Nephron (organoid): Measurements from ENCODE around the gene DOK7.

Experiments used
- H3K27ac Mint-ChIP-seq, 3 experiments: 2 replicates each; pipeline ENCODE4 v1.8.0; 2020; ENCODE audit warnings: mixed read lengths in 3 of 3, mild to moderate bottlenecking in 2 of 3, moderate library complexity in 1 of 3
- H3K27me3 Mint-ChIP-seq: 2 replicates; pipeline ENCODE4 v1.8.0; 2021; ENCODE audit warnings: low read depth, mild to moderate bottlenecking, moderate library complexity, mixed read lengths
- H3K36me3 Mint-ChIP-seq: 2 replicates; pipeline ENCODE4 v1.8.0; 2020; ENCODE audit warnings: low read depth, mixed read lengths
- H3K4me1 Mint-ChIP-seq: 2 replicates; pipeline ENCODE4 v1.8.0; 2020; ENCODE audit warnings: mixed read lengths
- H3K4me3 Mint-ChIP-seq, 3 experiments: 2 replicates each; pipeline ENCODE4 v1.8.0; 2020; ENCODE audit warnings: mild to moderate bottlenecking in 3 of 3, mixed read lengths in 3 of 3, moderate library complexity in 2 of 3
- H3K9me3 Mint-ChIP-seq: 2 replicates; pipeline ENCODE4 v1.8.0; 2020; ENCODE audit warnings: mixed read lengths
- TF ChIP-seq, protein P1 (sequence below), 3 experiments: fragments of 200-600 bp; sonication (generic); IDR thresholded peaks; one replicate each; pipeline ENCODE4 v1.5.0; 2021; ENCODE audit warnings: antibody characterized with exemption in 3 of 3; ENCODE audit not compliant: unreplicated experiment in 3 of 3

Gene DOK7

DNA sequence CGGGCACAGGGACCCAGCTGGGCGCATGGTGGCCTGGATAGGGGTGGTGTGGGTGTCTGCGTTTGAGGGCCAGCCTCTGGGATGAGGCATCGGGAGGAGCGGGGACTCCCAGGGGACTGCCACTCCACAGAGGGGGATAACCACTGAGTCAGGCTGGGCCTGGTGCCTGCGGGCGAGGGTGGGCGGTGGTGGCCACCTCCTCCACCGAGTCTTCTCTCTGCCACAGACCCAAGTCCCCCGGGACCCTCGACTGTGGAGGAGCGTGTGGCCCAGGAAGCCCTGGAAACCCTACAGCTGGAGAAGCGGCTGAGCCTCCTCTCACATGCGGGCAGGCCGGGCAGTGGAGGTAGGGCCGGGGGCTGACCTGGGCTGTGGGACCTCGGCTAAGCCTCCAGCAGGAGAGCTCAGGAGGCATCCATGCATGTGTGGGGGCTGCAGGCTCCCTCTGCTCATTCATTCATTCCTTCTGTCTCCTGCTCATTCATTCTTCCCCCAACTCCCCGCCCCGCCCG, 26.4 kb downstream of the DOK7 start:
- Mint-ChIP-seq H3K9me3 (no peaks in the 10 kb centered on the region), H3K4me3 (no peak overlapping the region), H3K27ac (no peak overlapping the region)

DNA sequence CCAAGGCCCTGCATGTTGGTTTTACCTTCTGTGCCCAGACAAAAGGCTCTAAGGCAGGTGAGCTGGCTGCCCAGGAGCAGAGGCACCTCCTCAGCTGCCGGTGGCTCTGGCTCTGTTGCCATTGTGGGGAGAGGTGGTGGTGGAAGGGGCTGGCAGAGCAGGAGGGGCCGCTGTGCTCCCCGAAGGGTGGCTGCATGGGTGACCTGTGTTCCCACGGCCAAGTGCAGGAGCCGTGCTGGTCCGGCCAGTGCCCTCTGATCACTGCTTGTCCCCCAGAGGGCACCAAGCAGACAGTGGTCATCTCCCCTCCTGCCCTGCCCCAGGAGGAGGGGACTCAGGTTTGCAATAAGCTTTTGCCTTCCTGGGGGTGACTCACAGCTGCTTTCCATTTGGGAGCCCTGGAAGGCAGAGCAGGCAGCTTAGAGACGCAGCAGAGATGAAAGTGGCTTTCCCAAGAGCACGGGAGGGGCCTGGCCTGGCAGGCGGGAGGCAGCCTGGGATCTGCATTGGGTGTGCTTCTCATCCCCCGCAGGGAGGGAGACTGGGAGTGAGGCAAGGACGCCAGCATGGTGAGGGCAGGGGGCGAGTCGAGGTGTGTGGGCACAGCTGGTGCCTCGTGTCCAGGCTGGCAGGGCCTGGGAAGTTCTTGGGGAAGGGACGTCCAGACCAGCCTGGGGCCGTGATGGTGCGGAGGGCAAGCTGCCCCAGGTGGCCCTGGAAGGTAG, 28.7 kb downstream of the DOK7 start:
- Mint-ChIP-seq H3K4me3 (no peak overlapping the region), H3K27ac (no peak overlapping the region), H3K4me1 (peaks cover 9% of the 10 kb centered on the region), H3K27me3 (peaks cover 36% of the 10 kb centered on the region), H3K9me3 (no peaks in the 10 kb centered on the region), H3K36me3 (no peaks in the 10 kb centered on the region)
- TF ChIP-seq, protein P1, sequence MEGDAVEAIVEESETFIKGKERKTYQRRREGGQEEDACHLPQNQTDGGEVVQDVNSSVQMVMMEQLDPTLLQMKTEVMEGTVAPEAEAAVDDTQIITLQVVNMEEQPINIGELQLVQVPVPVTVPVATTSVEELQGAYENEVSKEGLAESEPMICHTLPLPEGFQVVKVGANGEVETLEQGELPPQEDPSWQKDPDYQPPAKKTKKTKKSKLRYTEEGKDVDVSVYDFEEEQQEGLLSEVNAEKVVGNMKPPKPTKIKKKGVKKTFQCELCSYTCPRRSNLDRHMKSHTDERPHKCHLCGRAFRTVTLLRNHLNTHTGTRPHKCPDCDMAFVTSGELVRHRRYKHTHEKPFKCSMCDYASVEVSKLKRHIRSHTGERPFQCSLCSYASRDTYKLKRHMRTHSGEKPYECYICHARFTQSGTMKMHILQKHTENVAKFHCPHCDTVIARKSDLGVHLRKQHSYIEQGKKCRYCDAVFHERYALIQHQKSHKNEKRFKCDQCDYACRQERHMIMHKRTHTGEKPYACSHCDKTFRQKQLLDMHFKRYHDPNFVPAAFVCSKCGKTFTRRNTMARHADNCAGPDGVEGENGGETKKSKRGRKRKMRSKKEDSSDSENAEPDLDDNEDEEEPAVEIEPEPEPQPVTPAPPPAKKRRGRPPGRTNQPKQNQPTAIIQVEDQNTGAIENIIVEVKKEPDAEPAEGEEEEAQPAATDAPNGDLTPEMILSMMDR (IDR thresholded peaks at IDR 0.05; ENCODE audit: unreplicated experiment in 3 of 3) = no peak

More for the DNA sequence above, 26.4 kb downstream of the DOK7 start:
- TF ChIP-seq, protein P1 (IDR thresholded peaks at IDR 0.05; ENCODE audit: unreplicated experiment in 3 of 3) = no peak
- peaks cover 36% of the 10 kb centered on the region for H3K27me3 Mint-ChIP-seq
- no peaks in the 10 kb centered on the region for H3K36me3 Mint-ChIP-seq
- peaks cover 9% of the 10 kb centered on the region for H3K4me1 Mint-ChIP-seq

DNA sequence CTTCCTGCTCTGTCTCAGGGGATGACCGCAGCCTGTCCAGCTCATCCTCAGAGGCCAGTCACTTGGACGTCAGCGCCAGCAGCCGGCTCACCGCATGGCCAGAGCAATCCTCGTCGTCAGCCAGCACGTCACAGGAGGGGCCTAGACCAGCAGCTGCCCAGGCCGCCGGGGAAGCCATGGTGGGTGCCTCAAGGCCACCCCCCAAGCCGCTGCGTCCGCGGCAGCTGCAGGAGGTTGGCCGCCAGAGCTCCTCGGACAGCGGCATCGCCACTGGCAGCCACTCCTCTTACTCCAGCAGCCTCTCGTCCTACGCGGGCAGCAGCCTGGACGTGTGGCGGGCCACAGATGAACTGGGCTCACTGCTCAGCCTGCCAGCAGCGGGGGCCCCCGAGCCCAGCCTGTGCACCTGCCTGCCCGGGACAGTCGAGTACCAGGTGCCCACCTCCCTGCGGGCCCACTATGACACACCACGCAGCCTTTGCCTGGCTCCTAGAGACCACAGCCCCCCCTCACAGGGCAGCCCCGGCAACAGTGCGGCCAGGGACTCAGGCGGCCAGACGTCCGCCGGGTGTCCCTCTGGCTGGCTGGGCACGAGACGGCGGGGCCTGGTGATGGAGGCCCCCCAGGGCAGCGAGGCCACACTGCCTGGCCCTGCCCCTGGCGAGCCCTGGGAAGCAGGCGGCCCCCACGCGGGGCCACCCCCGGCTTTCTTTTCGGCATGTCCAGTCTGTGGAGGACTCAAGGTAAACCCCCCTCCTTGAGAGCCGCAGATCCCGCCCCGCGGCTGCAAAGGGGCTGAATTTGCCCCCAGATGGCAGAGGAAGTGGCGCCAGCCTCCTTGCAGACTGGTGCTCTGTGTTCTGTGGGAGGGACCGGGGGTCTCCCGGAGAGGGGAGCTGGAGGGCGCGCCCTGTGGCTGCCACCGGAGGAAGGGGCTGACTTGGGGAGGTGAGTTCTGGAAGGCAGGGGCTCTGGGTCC, 29.9 kb downstream of the DOK7 start:
- no peak overlapping the region for H3K4me3 Mint-ChIP-seq
- TF ChIP-seq, protein P1 (IDR thresholded peaks at IDR 0.05; ENCODE audit: unreplicated experiment in 3 of 3) = no peak
- no peaks in the 10 kb centered on the region for H3K36me3 Mint-ChIP-seq
- H3K4me1 Mint-ChIP-seq = peaks cover 9% of the 10 kb centered on the region
- H3K27ac Mint-ChIP-seq = no peak overlapping the region
- no peaks in the 10 kb centered on the region for H3K9me3 Mint-ChIP-seq
- H3K27me3 Mint-ChIP-seq = peaks cover 30% of the 10 kb centered on the region

DNA sequence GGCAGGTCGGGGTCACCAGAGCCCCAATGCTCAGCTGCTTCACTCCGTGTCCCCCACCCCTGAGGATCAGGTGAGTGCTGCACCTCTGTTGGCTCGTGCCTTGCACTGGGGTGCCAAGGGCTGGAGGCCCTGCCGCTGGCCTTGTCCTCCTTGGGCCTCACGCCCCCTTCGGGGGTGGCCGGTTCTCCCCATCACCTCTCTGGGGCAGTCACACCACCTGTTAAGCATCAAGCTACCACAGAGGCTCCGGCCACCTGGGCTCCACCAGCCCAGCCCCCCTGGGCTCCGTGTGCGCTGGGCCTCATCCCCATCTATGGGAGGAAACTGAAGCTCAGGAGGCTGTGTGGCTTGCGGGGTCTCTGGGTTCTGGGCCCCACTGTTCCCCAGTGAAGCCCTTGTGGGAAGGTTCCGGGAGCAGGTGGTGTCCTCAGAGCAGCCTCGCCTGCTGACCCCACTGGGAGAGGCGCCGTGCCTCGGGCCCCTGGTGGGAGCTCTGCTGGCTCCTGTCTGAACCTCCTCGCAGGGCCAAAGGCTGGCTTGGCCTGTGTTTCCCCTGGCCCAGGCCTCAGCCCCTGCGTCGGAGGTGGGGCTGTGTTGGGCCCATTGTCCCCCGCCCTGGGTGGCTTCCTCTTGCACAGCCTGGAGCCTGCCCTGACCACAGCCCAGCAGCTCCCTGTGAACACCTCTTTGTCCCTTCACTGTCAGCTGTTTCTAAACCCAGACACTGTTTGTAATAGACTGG, 30.8 kb downstream of the DOK7 start:
- H3K9me3 Mint-ChIP-seq = no peaks in the 10 kb centered on the region
- H3K36me3 Mint-ChIP-seq = no peaks in the 10 kb centered on the region
- H3K27me3 Mint-ChIP-seq = peaks cover 24% of the 10 kb centered on the region
- H3K27ac Mint-ChIP-seq = no peak overlapping the region
- peaks cover 9% of the 10 kb centered on the region for H3K4me1 Mint-ChIP-seq
- TF ChIP-seq, protein P1 (IDR thresholded peaks at IDR 0.05; ENCODE audit: unreplicated experiment in 3 of 3) = no peak
- H3K4me3 Mint-ChIP-seq = no peak overlapping the region

GRCh38 chr4:3494462-3494871, 31.4 kb downstream of the DOK7 start:
- no peaks in the 10 kb centered on the region for H3K36me3 Mint-ChIP-seq
- H3K9me3 Mint-ChIP-seq = no peaks in the 10 kb centered on the region
- H3K4me3 Mint-ChIP-seq = no peak overlapping the region
- H3K4me1 Mint-ChIP-seq = peaks cover 9% of the 10 kb centered on the region
- peaks cover 22% of the 10 kb centered on the region for H3K27me3 Mint-ChIP-seq
- TF ChIP-seq, protein P1 (IDR thresholded peaks at IDR 0.05; ENCODE audit: unreplicated experiment in 3 of 3) = no peak
- H3K27ac Mint-ChIP-seq = no peak overlapping the region
